HEK293 (cell line): ENCODE results near the gene KDR.
A peak's percentile ranks its signal among the peaks of the same experiment; 100 is the strongest.

Experiments used
- CTCF ChIA-PET: fragments of 350-600 bp; formaldehyde crosslinking; extraction: SDS; loops from one replicate; lab custom pipeline; 2021; ENCODE audit warnings: antibody characterized with exemption; lab: Yijun Ruan, JAX
- POLR2A ChIA-PET: fragments of 300-600 bp; formaldehyde crosslinking; extraction: SDS; loops from one replicate; lab custom pipeline; 2020; ENCODE audit warnings: antibody characterized with exemption, inconsistent platforms; lab: Yijun Ruan, JAX
- H3K27ac ChIP-seq: fragments of 200-500 bp; sonication (Bioruptor generic); 2 replicates; pipeline ENCODE4 v1.5.1; 2014; ENCODE audit warnings: low read depth, low read length, control low read depth, inconsistent platforms; ENCODE audit errors: extremely low read depth
- H3K36me3 ChIP-seq, 2 experiments: fragments of 200-500 bp in 1 of 2; sonication (Bioruptor generic) in 1 of 2; 1 replicate in 1 of 2; 2 replicates in 1 of 2; pipeline ENCODE4 v1.5.1; 2014 to 2017; ENCODE audit warnings: inconsistent platforms in 2 of 2, low read length in 2 of 2; ENCODE audit not compliant: control insufficient read depth in 2 of 2, insufficient read depth in 1 of 2
- H3K4me1 ChIP-seq: fragments of 200-500 bp; sonication (Bioruptor generic); 2 replicates; pipeline ENCODE4 v1.5.1; 2014; ENCODE audit warnings: mild to moderate bottlenecking, low read length, inconsistent platforms; ENCODE audit not compliant: control insufficient read depth, insufficient read depth
- H3K4me3 ChIP-seq: 2 replicates; pipeline ENCODE4 v1.5.1; 2011; ENCODE audit warnings: low read depth, mild to moderate bottlenecking, control low read depth, low read length, moderate library complexity
- H3K9me3 ChIP-seq: fragments of 200-500 bp; sonication (Bioruptor generic); 2 replicates; pipeline ENCODE4 v1.5.1; 2014; ENCODE audit warnings: low read depth, low read length, inconsistent platforms; ENCODE audit not compliant: control insufficient read depth, insufficient read depth
- GLI4 ChIP-seq: fragments of 450-650 bp; formaldehyde crosslinking; IDR thresholded peaks from 2 replicates; pipeline ENCODE4 v1.5.1; 2016; ENCODE audit warnings: missing biosample characterization, missing genetic modification characterization
- SCRT2 ChIP-seq: fragments of 450-650 bp; formaldehyde crosslinking; IDR thresholded peaks from 2 replicates; pipeline ENCODE4 v1.5.1; 2016; ENCODE audit warnings: missing biosample characterization, missing genetic modification characterization
- ZBTB8A ChIP-seq: fragments of 450-650 bp; formaldehyde crosslinking; IDR thresholded peaks from 2 replicates; pipeline ENCODE4 v1.5.1; 2016; ENCODE audit warnings: missing biosample characterization, missing genetic modification characterization
- ZNF140 ChIP-seq: fragments of 450-650 bp; formaldehyde crosslinking; IDR thresholded peaks from 2 replicates; pipeline ENCODE4 v1.5.1; 2016; ENCODE audit warnings: missing biosample characterization, missing genetic modification characterization
- ZNF341 ChIP-seq: fragments of 450-650 bp; formaldehyde crosslinking; IDR thresholded peaks from 2 replicates; pipeline ENCODE4; 2016; ENCODE audit warnings: low read depth, missing biosample characterization, missing genetic modification characterization
- ZNF394 ChIP-seq: fragments of 450-650 bp; formaldehyde crosslinking; IDR thresholded peaks from 2 replicates; pipeline ENCODE4 v1.5.1; 2016; ENCODE audit warnings: missing biosample characterization, missing genetic modification characterization, mild to moderate bottlenecking, moderate library complexity, borderline replicate concordance
- ZNF433 ChIP-seq: fragments of 450-650 bp; formaldehyde crosslinking; IDR thresholded peaks from 2 replicates; pipeline ENCODE4 v1.5.1; 2016; ENCODE audit warnings: missing biosample characterization, missing genetic modification characterization, low read depth
- ZNF555 ChIP-seq: fragments of 450-650 bp; formaldehyde crosslinking; conservative IDR thresholded peaks from 2 replicates; pipeline ENCODE4 v1.5.1; 2017; ENCODE audit warnings: missing biosample characterization, mild to moderate bottlenecking, missing genetic modification characterization, inconsistent platforms
- ZNF560 ChIP-seq: fragments of 450-650 bp; formaldehyde crosslinking; IDR thresholded peaks from 2 replicates; pipeline ENCODE4 v1.5.1; 2017; ENCODE audit warnings: missing biosample characterization, missing genetic modification characterization, borderline replicate concordance
- ZNF629 ChIP-seq: fragments of 450-650 bp; formaldehyde crosslinking; IDR thresholded peaks from 2 replicates; pipeline ENCODE4 v1.5.1; 2017; ENCODE audit warnings: missing biosample characterization, missing genetic modification characterization
- ZXDB ChIP-seq: fragments of 450-650 bp; formaldehyde crosslinking; IDR thresholded peaks from 2 replicates; pipeline ENCODE4 v1.5.1; 2016; ENCODE audit warnings: missing biosample characterization, missing genetic modification characterization
- TF ChIP-seq, protein P1 (sequence below): fragments of 450-650 bp; formaldehyde crosslinking; IDR thresholded peaks from 2 replicates; pipeline ENCODE4 v1.5.1; 2016; ENCODE audit warnings: missing biosample characterization, missing genetic modification characterization
- TF ChIP-seq, protein P2 (sequence below): fragments of 450-650 bp; formaldehyde crosslinking; IDR thresholded peaks from 2 replicates; pipeline ENCODE4 v1.5.1; 2016; ENCODE audit warnings: missing biosample characterization, missing genetic modification characterization, borderline replicate concordance
- TF ChIP-seq, protein P3 (sequence below): fragments of 450-650 bp; formaldehyde crosslinking; conservative IDR thresholded peaks from 2 replicates; pipeline ENCODE4 v1.5.1; 2016; ENCODE audit warnings: low read depth, missing biosample characterization, missing genetic modification characterization
- TF ChIP-seq, protein P4 (sequence below): fragments of 450-650 bp; formaldehyde crosslinking; conservative IDR thresholded peaks from 2 replicates; pipeline ENCODE4 v1.5.1; 2016; ENCODE audit warnings: low read depth, missing biosample characterization, missing genetic modification characterization
- TF ChIP-seq, protein P5 (sequence below): fragments of 450-650 bp; formaldehyde crosslinking; IDR thresholded peaks from 2 replicates; pipeline ENCODE4 v1.5.1; 2016; ENCODE audit warnings: missing biosample characterization, missing genetic modification characterization

Gene KDR

DNA sequence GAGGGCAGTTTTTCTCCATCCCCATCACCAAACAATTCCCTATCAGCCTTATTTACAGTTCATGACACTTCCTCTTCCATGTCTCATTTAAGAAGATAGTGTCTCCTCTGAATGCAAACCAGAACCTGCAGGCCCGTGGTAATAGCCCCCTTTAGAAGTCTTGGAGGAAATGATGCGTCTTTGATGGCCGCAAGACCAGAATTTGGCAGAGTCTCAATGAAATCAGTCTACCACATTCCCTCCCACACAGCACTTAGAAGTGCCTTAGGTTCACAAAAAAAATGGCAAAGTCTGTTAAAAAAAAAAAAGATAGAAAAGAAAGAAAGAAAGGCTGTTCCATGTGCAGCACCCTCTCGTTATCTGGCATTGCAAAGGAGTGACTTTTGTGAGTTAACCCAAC lies 2.1 kb upstream of the KDR start:
- no peak overlapping the region for H3K27ac ChIP-seq
- H3K4me1 ChIP-seq, result no peaks in the 10 kb centered on the region
- no peak overlapping the region for H3K4me3 ChIP-seq
- POLR2A ChIA-PET, result no interaction called here
- H3K36me3 ChIP-seq, result no peaks in the 10 kb centered on the region
- H3K9me3 ChIP-seq, result no peaks in the 10 kb centered on the region
- no peak for TF ChIP-seq SCRT2 (tag by site-specific recombination)
- TF ChIP-seq, protein P1, sequence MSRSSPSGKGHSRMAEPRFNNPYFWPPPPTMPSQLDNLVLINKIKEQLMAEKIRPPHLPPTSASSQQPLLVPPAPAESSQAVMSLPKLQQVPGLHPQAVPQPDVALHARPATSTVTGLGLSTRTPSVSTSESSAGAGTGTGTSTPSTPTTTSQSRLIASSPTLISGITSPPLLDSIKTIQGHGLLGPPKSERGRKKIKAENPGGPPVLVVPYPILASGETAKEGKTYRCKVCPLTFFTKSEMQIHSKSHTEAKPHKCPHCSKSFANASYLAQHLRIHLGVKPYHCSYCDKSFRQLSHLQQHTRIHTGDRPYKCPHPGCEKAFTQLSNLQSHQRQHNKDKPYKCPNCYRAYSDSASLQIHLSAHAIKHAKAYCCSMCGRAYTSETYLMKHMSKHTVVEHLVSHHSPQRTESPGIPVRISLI (tag by site-specific recombination), result no peak
- TF ChIP-seq, protein P2, sequence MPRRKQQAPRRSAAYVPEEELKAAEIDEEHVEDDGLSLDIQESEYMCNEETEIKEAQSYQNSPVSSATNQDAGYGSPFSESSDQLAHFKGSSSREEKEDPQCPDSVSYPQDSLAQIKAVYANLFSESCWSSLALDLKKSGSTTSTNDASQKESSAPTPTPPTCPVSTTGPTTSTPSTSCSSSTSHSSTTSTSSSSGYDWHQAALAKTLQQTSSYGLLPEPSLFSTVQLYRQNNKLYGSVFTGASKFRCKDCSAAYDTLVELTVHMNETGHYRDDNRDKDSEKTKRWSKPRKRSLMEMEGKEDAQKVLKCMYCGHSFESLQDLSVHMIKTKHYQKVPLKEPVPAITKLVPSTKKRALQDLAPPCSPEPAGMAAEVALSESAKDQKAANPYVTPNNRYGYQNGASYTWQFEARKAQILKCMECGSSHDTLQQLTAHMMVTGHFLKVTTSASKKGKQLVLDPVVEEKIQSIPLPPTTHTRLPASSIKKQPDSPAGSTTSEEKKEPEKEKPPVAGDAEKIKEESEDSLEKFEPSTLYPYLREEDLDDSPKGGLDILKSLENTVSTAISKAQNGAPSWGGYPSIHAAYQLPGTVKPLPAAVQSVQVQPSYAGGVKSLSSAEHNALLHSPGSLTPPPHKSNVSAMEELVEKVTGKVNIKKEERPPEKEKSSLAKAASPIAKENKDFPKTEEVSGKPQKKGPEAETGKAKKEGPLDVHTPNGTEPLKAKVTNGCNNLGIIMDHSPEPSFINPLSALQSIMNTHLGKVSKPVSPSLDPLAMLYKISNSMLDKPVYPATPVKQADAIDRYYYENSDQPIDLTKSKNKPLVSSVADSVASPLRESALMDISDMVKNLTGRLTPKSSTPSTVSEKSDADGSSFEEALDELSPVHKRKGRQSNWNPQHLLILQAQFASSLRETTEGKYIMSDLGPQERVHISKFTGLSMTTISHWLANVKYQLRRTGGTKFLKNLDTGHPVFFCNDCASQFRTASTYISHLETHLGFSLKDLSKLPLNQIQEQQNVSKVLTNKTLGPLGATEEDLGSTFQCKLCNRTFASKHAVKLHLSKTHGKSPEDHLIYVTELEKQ (tag by site-specific recombination), result no peak
- CTCF ChIA-PET, result no interaction called here

DNA sequence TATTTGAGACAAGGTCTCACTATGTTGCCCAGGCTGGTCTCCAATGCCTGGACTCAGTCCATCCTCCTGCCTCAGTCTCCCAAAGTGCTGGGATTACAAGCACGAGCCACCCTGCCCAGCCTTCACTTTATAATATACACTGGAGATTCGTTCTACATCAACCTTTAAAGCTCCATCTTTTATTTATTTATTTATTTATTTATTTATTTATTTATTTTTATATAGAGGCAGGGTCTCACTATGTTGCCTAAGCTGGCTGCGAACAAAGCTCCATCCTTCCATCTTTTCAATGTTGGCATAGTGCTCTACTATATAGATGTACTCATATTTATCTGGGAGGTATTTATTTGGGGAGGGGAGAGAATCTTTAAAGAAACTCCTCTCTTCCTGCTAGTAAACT lies 1.7 kb upstream of the KDR start:
- ChIA-PET CTCF (no interaction called here), POLR2A (no interaction called here)
- Histone ChIP-seq H3K4me3 (no peak overlapping the region), H3K36me3 (no peaks in the 10 kb centered on the region), H3K27ac (no peak overlapping the region), H3K9me3 (no peaks in the 10 kb centered on the region), H3K4me1 (no peaks in the 10 kb centered on the region)
- TF ChIP-seq ZNF560 (tag by site-specific recombination) (peak; percentile 73; the same call in 1 of the 2 replicates), ZNF341 (no peak), ZXDB (tag by site-specific recombination) (0 out of 2 replicates have a peak, but pooled peaks have one; percentile 37), ZNF433 (tag by site-specific recombination) (peak; percentile 52; the same call in 1 of the 2 replicates), ZNF140 (peak; percentile 12; the same call in 1 of the 2 replicates), ZBTB8A (peak; percentile 65), GLI4 (no peak), ZNF555 (peak; percentile 47), ZNF394 (peak; percentile 87; the same call in 1 of the 2 replicates), ZNF629 (0 out of 2 replicates have a peak, but pooled peaks have one; percentile 20)
- TF ChIP-seq, protein P3, sequence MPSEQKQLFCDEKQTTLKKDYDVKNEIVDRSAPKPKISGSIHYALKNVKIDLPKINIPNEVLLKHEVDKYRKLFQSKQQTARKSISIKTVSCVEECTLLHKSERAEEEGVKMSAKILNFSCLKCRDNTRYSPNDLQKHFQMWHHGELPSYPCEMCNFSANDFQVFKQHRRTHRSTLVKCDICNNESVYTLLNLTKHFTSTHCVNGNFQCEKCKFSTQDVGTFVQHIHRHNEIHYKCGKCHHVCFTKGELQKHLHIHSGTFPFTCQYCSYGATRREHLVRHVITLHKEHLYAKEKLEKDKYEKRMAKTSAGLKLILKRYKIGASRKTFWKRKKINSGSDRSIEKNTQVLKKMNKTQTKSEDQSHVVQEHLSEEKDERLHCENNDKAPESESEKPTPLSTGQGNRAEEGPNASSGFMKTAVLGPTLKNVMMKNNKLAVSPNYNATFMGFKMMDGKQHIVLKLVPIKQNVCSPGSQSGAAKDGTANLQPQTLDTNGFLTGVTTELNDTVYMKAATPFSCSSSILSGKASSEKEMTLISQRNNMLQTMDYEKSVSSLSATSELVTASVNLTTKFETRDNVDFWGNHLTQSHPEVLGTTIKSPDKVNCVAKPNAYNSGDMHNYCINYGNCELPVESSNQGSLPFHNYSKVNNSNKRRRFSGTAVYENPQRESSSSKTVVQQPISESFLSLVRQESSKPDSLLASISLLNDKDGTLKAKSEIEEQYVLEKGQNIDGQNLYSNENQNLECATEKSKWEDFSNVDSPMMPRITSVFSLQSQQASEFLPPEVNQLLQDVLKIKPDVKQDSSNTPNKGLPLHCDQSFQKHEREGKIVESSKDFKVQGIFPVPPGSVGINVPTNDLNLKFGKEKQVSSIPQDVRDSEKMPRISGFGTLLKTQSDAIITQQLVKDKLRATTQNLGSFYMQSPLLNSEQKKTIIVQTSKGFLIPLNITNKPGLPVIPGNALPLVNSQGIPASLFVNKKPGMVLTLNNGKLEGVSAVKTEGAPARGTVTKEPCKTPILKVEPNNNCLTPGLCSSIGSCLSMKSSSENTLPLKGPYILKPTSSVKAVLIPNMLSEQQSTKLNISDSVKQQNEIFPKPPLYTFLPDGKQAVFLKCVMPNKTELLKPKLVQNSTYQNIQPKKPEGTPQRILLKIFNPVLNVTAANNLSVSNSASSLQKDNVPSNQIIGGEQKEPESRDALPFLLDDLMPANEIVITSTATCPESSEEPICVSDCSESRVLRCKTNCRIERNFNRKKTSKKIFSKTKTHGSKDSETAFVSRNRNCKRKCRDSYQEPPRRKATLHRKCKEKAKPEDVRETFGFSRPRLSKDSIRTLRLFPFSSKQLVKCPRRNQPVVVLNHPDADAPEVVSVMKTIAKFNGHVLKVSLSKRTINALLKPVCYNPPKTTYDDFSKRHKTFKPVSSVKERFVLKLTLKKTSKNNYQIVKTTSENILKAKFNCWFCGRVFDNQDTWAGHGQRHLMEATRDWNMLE (tag by site-specific recombination), result peak; percentile 77
- TF ChIP-seq, protein P4, sequence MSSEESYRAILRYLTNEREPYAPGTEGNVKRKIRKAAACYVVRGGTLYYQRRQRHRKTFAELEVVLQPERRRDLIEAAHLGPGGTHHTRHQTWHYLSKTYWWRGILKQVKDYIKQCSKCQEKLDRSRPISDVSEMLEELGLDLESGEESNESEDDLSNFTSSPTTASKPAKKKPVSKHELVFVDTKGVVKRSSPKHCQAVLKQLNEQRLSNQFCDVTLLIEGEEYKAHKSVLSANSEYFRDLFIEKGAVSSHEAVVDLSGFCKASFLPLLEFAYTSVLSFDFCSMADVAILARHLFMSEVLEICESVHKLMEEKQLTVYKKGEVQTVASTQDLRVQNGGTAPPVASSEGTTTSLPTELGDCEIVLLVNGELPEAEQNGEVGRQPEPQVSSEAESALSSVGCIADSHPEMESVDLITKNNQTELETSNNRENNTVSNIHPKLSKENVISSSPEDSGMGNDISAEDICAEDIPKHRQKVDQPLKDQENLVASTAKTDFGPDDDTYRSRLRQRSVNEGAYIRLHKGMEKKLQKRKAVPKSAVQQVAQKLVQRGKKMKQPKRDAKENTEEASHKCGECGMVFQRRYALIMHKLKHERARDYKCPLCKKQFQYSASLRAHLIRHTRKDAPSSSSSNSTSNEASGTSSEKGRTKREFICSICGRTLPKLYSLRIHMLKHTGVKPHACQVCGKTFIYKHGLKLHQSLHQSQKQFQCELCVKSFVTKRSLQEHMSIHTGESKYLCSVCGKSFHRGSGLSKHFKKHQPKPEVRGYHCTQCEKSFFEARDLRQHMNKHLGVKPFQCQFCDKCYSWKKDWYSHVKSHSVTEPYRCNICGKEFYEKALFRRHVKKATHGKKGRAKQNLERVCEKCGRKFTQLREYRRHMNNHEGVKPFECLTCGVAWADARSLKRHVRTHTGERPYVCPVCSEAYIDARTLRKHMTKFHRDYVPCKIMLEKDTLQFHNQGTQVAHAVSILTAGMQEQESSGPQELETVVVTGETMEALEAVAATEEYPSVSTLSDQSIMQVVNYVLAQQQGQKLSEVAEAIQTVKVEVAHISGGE, result peak; percentile 65
- TF ChIP-seq, protein P5, sequence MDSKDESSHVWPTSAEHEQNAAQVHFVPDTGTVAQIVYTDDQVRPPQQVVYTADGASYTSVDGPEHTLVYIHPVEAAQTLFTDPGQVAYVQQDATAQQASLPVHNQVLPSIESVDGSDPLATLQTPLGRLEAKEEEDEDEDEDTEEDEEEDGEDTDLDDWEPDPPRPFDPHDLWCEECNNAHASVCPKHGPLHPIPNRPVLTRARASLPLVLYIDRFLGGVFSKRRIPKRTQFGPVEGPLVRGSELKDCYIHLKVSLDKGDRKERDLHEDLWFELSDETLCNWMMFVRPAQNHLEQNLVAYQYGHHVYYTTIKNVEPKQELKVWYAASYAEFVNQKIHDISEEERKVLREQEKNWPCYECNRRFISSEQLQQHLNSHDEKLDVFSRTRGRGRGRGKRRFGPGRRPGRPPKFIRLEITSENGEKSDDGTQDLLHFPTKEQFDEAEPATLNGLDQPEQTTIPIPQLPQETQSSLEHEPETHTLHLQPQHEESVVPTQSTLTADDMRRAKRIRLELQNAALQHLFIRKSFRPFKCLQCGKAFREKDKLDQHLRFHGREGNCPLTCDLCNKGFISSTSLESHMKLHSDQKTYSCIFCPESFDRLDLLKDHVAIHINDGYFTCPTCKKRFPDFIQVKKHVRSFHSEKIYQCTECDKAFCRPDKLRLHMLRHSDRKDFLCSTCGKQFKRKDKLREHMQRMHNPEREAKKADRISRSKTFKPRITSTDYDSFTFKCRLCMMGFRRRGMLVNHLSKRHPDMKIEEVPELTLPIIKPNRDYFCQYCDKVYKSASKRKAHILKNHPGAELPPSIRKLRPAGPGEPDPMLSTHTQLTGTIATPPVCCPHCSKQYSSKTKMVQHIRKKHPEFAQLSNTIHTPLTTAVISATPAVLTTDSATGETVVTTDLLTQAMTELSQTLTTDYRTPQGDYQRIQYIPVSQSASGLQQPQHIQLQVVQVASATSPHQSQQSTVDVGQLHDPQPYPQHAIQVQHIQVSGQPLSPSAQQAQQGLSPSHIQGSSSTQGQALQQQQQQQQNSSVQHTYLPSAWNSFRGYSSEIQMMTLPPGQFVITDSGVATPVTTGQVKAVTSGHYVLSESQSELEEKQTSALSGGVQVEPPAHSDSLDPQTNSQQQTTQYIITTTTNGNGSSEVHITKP (tag by site-specific recombination), result no peak
